Mesendoderm (in vitro differentiated cells): ENCODE measurements around the gene STK25.
"Not testable (repeated sequence)": the region's sequence is repeated elsewhere in the genome, so short reads cannot be mapped to it uniquely, and the experiment has no call there.

Experiments
- DNase-seq: peaks from one replicate; pipeline ENCODE4 v3.0.0; 2013
- H2AK5ac ChIP-seq: 2 replicates; pipeline ENCODE4 v1.6.1; 2013; ENCODE audit warnings: low read length, inconsistent platforms
- H2BK120ac ChIP-seq: 2 replicates; pipeline ENCODE4 v1.6.1; 2013; ENCODE audit warnings: low read depth, mild to moderate bottlenecking, low read length, moderate library complexity, mixed read lengths
- H2BK15ac ChIP-seq: replicated peaks from 2 replicates; pipeline ENCODE4 v1.6.1; 2013; ENCODE audit warnings: low read depth, mild to moderate bottlenecking, moderate library complexity
- H2BK5ac ChIP-seq: 2 replicates; pipeline ENCODE4 v1.6.1; 2013; ENCODE audit warnings: low read length, inconsistent platforms
- H3K18ac ChIP-seq: 2 replicates; pipeline ENCODE4 v1.6.1; 2013; ENCODE audit warnings: mild to moderate bottlenecking, low read length, mixed read lengths
- H3K23ac ChIP-seq: one replicate; pipeline ENCODE4 v1.6.1; 2013; ENCODE audit warnings: low read length
- H3K27ac ChIP-seq: 2 replicates; pipeline ENCODE4 v1.5.1; 2013; ENCODE audit warnings: low read depth, mild to moderate bottlenecking, inconsistent platforms, low read length, moderate library complexity
- H3K27me3 ChIP-seq: 2 replicates; pipeline ENCODE4 v1.6.1; 2013; ENCODE audit warnings: low read length, control low read depth, mild to moderate bottlenecking, inconsistent platforms; ENCODE audit not compliant: insufficient read depth, poor library complexity
- H3K36me3 ChIP-seq: 2 replicates; pipeline ENCODE4 v1.6.1; 2013; ENCODE audit warnings: low read length, inconsistent platforms; ENCODE audit not compliant: control insufficient read depth, insufficient read depth
- H3K4ac ChIP-seq: one replicate; pipeline ENCODE4 v1.6.1; 2013; ENCODE audit warnings: low read depth, mild to moderate bottlenecking, low read length, moderate library complexity
- H3K4me1 ChIP-seq: 2 replicates; pipeline ENCODE4 v1.6.1; 2013; ENCODE audit warnings: low read depth, low read length, inconsistent platforms; ENCODE audit not compliant: control insufficient read depth
- H3K4me2 ChIP-seq: 2 replicates; pipeline ENCODE4 v1.6.1; 2013; ENCODE audit warnings: low read length
- H3K4me3 ChIP-seq: 2 replicates; pipeline ENCODE4 v1.5.1; 2013; ENCODE audit warnings: mild to moderate bottlenecking, low read length
- H3K56ac ChIP-seq: one replicate; pipeline ENCODE4 v1.6.1; 2013; ENCODE audit warnings: low read length
- H3K79me1 ChIP-seq: 2 replicates; pipeline ENCODE4 v1.6.1; 2013; ENCODE audit warnings: low read length, inconsistent platforms
- H3K79me2 ChIP-seq: 2 replicates; pipeline ENCODE4 v1.6.1; 2013; ENCODE audit warnings: mild to moderate bottlenecking, low read length; ENCODE audit not compliant: control insufficient read depth, insufficient read depth
- H3K9ac ChIP-seq: 2 replicates; pipeline ENCODE4 v1.6.1; 2013; ENCODE audit warnings: low read length, inconsistent platforms
- H4K5ac ChIP-seq: one replicate; pipeline ENCODE4 v1.6.1; 2013; ENCODE audit warnings: low read length
- H4K8ac ChIP-seq: one replicate; pipeline ENCODE4 v1.6.1; 2013; ENCODE audit warnings: low read depth, mild to moderate bottlenecking, control low read depth, low read length, moderate library complexity
- WGBS: extraction: QIAGEN DNeasy Blood & Tissue Kit; methylation state at CpG from one replicate; pipeline ENCODE4 v1.1.7; 2013; ENCODE audit warnings: low lambda C conversion rate, missing lambda C conversion rate; ENCODE audit not compliant: insufficient coverage; ENCODE audit errors: extremely low coverage; 5-methylcytosine and 5-hydroxymethylcytosine counted together

Gene STK25

GRCh38 chr2:241531161-241531722 lies 22.9 kb upstream of the STK25 start:
- H4K8ac ChIP-seq: no peak overlapping the region
- H3K79me2 ChIP-seq: no peaks in the 10 kb centered on the region
- H2BK15ac ChIP-seq: no peak overlapping the region
- H3K36me3 ChIP-seq: no peaks in the 10 kb centered on the region
- no peak overlapping the region for H3K27ac ChIP-seq
- H3K4ac ChIP-seq: no peak overlapping the region
- no peak overlapping the region for H3K4me2 ChIP-seq
- H4K5ac ChIP-seq: no peak overlapping the region
- H3K27me3 ChIP-seq: no peaks in the 10 kb centered on the region
- no peak overlapping the region for H2BK5ac ChIP-seq
- H2AK5ac ChIP-seq: no peak overlapping the region
- H3K23ac ChIP-seq: no peak overlapping the region
- H2BK120ac ChIP-seq: no peak overlapping the region
- H3K9ac ChIP-seq: no peak overlapping the region
- no peak for DNase-seq
- H3K4me3 ChIP-seq: no peak overlapping the region
- H3K79me1 ChIP-seq: no peaks in the 10 kb centered on the region
- no peaks in the 10 kb centered on the region for H3K4me1 ChIP-seq
- no peak overlapping the region for H3K18ac ChIP-seq
- no peak overlapping the region for H3K56ac ChIP-seq
- no CpG with 5 or more reads among the region's 13 CpGs for WGBS

DNA sequence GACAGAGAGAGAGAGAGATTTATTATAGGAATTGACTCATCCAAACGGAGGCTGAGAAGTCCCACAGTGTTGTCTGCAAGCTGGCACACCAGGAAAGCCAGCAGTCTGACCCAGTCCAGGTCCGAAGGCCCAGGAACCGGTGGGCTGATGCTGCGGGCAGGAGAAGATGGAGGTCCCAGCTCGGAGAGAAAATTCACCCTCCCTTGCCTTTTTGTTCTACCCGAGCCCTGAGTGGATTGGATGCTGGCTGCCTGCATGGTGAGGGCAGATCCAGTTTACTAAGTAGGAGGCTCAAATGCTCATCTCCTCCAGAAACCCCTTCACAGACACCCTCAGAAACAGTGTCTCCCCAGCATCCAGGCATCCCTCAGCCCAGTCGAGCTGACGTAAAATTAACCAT lies 22.2 kb upstream of the STK25 start:
- Histone ChIP-seq H3K27ac (no peak overlapping the region), H2BK120ac (no peak overlapping the region), H3K27me3 (no peaks in the 10 kb centered on the region), H4K8ac (no peak overlapping the region), H3K4me2 (no peak overlapping the region), H3K18ac (no peak overlapping the region), H3K4ac (no peak overlapping the region), H3K79me1 (no peaks in the 10 kb centered on the region), H3K56ac (no peak overlapping the region), H3K23ac (no peak overlapping the region), H3K36me3 (no peaks in the 10 kb centered on the region), H3K9ac (no peak overlapping the region), H4K5ac (no peak overlapping the region), H2AK5ac (no peak overlapping the region), H3K4me1 (no peaks in the 10 kb centered on the region), H2BK15ac (no peak overlapping the region), H2BK5ac (no peak overlapping the region), H3K4me3 (no peak overlapping the region), H3K79me2 (no peaks in the 10 kb centered on the region)
- WGBS: no CpG with 5 or more reads among the region's 8 CpGs
- DNase-seq: no peak

GRCh38 chr2:241525818-241526780 lies 17.7 kb upstream of the STK25 start:
- not testable (repeated sequence) for H2BK120ac ChIP-seq, H4K8ac ChIP-seq, H3K79me2 ChIP-seq, H3K4me1 ChIP-seq, H2BK5ac ChIP-seq, H2BK15ac ChIP-seq, DNase-seq, H3K18ac ChIP-seq, H3K27me3 ChIP-seq, H3K4me2 ChIP-seq, H2AK5ac ChIP-seq, H3K23ac ChIP-seq, H3K4ac ChIP-seq, H3K36me3 ChIP-seq, H3K79me1 ChIP-seq, H3K27ac ChIP-seq, H4K5ac ChIP-seq, H3K9ac ChIP-seq, H3K4me3 ChIP-seq, H3K56ac ChIP-seq
- no CpG with 5 or more reads among the region's 31 CpGs for WGBS

GRCh38 chr2:241522477-241522876 lies 14.1 kb upstream of the STK25 start:
- no peak overlapping the region for H3K4me2 ChIP-seq
- H2BK5ac ChIP-seq: no peak overlapping the region
- no CpG with 5 or more reads among the region's 5 CpGs for WGBS

DNA sequence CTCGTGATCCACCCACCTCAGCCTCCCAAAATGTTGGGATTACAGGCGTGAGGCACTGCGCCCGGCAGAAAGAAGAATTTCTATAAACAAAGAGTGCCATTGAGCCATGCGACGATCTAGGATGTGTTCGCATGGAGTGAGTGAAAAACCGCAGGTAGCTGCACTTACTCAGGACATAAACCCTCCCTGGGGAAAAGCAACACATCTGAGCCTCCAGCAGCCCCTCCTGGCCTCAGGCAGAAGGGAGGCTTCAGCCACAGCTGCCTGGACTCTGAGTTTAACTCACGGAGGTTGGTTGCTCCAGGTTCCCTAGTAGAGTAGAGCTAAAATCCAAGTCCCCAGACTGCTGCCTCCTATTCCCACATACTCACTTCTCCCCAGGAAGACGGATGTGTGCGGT lies 11.3 kb upstream of the STK25 start:
- no peak overlapping the region for H3K9ac ChIP-seq
- H2BK15ac ChIP-seq: no peak overlapping the region
- no peak overlapping the region for H3K56ac ChIP-seq
- WGBS: no CpG with 5 or more reads among the region's 11 CpGs
- no peak overlapping the region for H2BK5ac ChIP-seq
- H3K4ac ChIP-seq: no peak overlapping the region
- DNase-seq: peak; percentile 13
- H3K79me1 ChIP-seq: no peaks in the 10 kb centered on the region
- no peak overlapping the region for H3K4me2 ChIP-seq
- no peaks in the 10 kb centered on the region for H3K79me2 ChIP-seq
- no peak overlapping the region for H3K27ac ChIP-seq
- no peak overlapping the region for H2BK120ac ChIP-seq
- no peaks in the 10 kb centered on the region for H3K27me3 ChIP-seq
- no peak overlapping the region for H3K23ac ChIP-seq
- no peak overlapping the region for H3K18ac ChIP-seq
- H4K8ac ChIP-seq: no peak overlapping the region
- no peaks in the 10 kb centered on the region for H3K36me3 ChIP-seq
- H2AK5ac ChIP-seq: no peak overlapping the region
- no peak overlapping the region for H4K5ac ChIP-seq
- H3K4me1 ChIP-seq: no peaks in the 10 kb centered on the region
- no peak overlapping the region for H3K4me3 ChIP-seq

More at GRCh38 chr2:241522477-241522876, 14.1 kb upstream of the STK25 start:
- no peak overlapping the region for H4K5ac ChIP-seq
- no peak overlapping the region for H3K27ac ChIP-seq
- no peak overlapping the region for H3K23ac ChIP-seq
- H2AK5ac ChIP-seq: no peak overlapping the region
- no peaks in the 10 kb centered on the region for H3K79me1 ChIP-seq
- DNase-seq: no peak
- no peak overlapping the region for H3K4me3 ChIP-seq
- H2BK15ac ChIP-seq: no peak overlapping the region
- no peaks in the 10 kb centered on the region for H3K36me3 ChIP-seq
- no peak overlapping the region for H3K4ac ChIP-seq
- no peaks in the 10 kb centered on the region for H3K79me2 ChIP-seq
- no peak overlapping the region for H3K56ac ChIP-seq
- H3K9ac ChIP-seq: no peak overlapping the region
- no peak overlapping the region for H3K18ac ChIP-seq
- H3K4me1 ChIP-seq: no peaks in the 10 kb centered on the region
- no peak overlapping the region for H2BK120ac ChIP-seq
- no peak overlapping the region for H4K8ac ChIP-seq
- no peaks in the 10 kb centered on the region for H3K27me3 ChIP-seq
